Fibroblast of upper back skin (primary cell): Measurements from ENCODE around the gene CD300A.

ENCODE experiments used
- DNase-seq: peaks from one replicate; pipeline ENCODE4 v3.0.0-alpha.2; 2013

The CD300A gene

DNA sequence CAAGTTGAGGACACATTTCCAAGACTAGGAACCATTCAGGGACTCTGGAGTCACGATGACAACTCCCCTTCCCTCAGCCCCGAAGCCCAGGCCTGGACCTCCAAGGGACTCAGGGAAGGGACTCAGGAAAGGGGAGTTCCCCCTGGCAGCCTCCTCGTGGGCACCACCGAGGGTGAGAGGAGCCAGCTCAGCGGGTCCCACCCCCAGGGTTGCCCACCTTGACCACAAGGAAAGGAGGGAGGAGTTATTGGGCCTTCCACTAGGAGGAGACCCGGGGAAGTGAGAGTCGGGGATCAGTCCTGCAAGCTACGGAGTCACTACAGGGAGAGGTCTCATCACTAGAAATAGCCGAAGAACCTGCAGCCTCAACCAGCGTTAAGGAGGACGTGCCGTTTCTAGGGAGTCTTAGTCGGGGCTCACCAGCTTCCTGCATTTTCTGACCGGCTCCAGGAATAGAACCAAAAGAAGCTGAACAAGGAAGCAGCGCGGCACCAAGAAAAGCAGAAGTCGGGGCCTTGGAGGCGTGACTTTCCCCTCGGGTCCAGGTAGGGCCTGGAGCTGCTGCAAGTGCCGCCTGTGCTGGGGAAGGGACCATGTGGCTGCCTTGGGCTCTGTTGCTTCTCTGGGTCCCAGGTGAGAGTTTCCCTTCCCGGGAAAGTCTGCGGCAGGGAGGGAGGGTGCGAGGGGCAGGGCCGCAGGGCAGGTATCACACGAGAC, at the start of gene CD300A:
TSS of gene CD300A (plus strand) at position 524 of the 717 bp plus-strand sequence. CDS start at position 594, 70 bp downstream.
- DNase-seq, result no peak

DNA sequence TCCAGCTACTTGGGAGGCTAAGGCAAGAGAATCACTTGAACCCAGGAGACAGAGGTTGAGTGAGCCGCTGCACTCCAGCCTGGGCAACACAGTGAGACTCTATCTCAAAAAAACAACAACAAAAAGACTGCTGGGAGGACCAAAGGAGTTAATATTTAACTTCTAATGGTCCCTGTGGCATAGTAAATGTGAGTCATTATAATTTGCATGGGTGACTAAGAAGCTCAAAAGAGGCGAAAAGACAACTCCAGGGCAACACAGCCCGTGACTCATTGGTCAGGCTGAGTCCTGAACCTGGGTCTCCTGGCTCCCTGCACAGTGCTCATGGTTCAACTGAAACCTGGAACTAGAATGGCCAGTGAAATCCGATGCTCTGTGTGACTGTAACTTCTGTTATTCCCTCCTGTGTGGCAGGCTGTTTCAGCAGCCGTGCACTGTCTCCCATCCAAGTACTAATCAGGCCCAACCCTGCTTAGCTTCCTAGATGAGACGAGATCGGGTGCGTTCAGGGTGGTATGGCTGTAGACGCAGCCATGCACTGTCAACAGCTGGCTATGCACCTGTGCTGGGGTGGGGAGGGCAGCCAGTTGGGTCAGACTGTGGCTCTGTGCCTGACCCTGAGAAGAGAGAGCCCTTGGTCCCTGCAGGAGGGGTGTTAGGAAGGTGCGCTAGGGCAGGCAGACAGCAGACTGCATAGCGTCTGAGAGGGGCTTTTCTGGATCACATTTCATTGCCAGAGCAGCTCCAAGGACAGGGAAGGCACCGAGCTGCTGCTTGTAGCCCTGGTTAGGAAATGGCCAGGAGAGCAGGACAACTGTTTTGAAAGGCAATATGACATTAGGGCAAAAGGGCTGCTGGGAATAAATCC, 49.0 kb upstream of the CD300A start:
- DNase-seq, result peak; percentile 26

DNA sequence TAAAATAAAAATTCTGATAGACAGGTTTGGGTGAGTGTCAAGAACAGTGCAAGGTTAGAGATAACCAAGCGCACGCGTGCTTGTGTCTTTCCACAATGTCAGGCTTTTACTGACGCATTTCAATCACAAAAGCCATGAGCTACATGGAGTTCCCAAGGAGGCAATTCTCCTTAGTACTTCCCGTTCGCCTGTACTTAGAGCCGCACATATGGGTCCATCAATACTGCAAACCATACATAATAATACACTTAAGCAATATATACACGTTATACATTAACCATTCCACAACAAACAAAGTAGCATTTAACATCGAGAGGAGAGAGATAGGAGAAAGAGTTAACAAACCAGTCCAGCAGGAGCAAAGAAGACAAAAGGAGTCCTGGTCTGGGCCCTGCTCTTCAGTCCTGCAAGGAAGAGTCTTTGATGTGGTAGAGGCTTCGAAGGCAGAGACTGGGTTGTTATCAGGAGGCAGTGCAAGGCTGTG, 46.5 kb upstream of the CD300A start:
- DNase-seq, result no peak

DNA sequence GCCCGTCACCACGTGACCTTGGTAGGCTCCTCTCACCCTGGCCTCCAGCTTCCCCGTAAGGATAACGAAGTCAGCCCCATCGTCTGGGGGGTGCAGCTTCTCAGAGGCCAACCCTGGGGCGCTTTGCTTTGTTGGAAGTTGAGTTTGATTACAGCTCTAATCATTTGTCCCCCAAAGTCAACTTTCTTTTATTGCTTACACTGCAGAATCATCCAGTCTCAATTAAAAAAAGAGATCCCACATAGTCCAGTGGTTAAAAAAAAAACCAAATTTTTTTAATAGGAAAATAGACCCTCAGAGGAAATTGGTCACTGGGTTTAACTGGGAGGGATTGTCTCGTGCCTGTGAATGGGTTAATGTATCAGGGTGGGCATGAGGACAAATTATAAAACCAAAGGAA, 42.3 kb upstream of the CD300A start:
- no peak for DNase-seq

DNA sequence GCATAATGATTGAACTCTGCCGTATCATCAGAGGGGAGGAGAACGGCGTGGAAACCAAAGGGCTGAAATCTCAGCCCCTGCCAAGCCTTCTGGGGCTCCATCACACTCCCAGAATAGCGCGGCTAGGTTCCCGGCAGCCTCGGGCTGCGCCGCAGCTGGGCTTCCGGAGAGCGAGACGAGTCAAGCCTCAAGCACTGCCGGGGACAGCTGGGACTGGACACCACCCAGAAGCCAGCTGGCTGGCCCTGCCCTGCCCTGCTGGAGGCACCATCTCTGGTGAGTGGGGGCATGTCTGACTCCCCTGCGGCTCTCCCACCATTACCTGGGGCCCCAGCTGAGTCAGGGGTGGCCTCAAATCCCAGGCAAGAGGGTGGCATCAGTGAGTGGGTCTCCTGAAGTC, 41.8 kb upstream of the CD300A start:
- no peak for DNase-seq

DNA sequence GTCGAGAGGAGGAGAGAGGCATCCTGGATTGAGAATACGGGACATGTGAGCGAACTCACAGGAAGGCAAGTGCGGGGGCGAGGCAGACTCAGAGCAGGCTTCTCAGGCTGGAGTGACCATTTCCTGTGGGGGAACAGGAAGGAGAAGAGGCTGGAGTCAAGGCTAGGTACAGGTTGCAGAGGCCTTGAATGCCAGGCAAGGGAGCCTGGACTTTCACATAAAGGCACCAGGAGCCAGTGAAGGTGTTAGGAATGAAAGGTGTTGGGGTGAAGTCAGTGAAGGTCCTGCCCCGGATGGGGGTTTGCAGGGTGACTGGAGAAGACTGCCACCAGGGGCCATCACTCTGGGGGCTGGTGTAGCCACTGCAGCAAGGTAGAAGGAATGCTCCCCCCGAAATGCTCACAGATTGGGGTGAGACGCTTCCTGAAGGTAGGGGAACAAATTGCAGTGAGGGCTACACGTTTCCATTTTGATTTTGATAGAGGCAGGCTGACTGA, 39.8 kb upstream of the CD300A start:
- no peak for DNase-seq

DNA sequence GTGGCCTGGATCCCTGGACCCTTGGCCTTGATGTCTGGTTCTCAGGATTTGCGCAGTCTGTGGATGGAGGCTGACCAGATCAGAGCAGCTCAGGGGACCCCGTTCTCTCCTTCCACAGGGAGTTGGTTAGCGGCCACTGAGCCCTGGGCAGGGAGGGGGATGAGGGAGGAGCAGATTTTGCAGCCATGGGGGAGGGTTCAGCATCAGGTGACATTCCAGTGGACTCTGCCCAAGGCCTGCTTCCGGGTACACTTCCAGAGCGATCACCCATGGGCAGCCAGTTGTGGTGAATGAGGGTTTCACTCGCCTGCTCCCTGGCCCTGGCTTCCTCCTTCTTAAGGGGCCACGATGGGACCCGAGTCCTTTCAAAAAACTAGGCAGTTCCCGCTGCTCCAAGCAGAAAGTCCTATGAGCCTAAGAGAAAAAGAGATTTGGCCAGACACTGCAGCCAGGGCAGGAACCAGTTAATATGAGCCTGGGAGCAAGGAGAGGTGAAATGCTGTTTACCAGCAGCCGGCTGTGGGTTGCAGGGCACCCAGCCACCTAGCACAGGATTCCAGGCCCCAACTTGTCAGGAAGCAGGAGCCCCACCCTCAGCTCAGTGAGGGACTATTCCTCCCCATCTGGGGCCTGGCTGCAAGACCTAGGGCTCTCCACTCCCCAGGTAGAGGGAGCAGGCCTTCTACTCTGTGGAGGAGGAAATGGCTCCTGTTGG, 39.2 kb upstream of the CD300A start:
- no peak for DNase-seq

DNA sequence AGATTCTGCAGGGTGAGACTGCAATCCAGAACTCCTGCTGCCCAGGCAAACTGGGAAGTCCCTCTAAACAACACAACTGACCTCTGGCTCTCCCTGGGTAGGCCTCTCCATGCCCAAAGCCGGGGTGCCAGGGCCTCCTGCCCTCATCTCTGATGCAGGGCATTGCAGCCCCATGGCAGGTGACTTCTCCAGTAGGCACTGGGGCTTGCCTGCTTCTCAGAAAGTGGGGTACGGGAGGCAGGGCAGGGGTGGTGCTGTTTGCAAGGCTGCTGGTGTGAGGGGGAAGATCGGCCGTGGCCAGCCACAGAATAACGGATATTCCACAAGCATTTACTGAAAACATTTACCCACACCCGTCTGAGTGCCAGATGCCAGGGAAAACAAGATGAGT, 38.7 kb upstream of the CD300A start:
- no peak for DNase-seq

DNA sequence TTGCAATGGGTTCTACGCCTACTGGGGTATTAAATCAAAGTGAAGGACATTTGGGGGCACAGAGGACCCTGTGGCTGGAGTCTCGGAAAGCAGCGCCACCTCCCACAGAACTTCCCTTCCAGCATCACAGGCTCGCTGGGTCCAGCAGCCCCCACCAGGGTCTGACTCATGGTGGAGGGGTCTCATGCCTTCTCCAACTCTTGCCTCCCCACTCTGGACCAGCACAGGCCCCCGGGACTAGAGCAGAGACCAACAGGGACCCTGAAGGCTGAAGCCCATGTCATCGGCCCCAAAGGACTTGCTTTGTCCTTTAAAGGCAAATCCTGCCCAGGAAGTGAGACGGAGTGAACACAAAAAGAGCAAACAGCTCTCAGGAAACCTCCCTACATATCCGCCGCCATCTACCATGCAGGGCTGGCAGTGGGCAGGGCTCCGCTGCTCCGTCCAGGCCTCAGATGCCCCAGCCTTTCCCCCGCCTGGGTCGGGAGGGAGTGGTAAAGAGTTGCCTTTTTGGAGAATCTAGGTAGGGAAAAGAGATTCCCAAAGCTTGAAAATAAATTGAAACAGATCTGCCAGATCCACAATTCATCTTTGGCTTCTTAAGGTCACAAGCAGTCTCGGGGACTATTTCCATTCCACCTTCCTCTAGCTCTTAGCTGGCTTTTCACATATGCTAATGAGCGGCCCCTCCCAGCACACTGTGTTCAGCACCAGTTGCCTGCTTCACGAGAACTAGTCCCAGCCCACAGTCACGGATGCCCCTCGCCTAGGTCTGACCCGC, 36.6 kb upstream of the CD300A start:
- no peak for DNase-seq

DNA sequence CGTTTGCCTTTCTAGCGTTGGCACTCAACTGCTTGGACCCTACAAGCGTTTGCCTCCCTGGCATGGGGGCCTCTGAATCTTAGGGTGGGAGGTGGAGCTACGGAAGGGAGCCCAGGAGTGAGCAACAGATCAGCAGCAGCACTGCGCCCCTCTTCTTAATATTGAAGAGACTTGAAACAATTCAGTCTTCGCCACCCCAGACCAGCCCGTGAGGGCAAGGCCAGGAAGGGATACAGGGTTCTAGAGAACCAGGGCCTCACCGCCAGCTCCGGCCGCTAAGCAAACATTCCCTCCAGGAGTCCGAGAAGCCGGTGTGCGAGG, 36.1 kb upstream of the CD300A start:
- DNase-seq, result no peak

DNA sequence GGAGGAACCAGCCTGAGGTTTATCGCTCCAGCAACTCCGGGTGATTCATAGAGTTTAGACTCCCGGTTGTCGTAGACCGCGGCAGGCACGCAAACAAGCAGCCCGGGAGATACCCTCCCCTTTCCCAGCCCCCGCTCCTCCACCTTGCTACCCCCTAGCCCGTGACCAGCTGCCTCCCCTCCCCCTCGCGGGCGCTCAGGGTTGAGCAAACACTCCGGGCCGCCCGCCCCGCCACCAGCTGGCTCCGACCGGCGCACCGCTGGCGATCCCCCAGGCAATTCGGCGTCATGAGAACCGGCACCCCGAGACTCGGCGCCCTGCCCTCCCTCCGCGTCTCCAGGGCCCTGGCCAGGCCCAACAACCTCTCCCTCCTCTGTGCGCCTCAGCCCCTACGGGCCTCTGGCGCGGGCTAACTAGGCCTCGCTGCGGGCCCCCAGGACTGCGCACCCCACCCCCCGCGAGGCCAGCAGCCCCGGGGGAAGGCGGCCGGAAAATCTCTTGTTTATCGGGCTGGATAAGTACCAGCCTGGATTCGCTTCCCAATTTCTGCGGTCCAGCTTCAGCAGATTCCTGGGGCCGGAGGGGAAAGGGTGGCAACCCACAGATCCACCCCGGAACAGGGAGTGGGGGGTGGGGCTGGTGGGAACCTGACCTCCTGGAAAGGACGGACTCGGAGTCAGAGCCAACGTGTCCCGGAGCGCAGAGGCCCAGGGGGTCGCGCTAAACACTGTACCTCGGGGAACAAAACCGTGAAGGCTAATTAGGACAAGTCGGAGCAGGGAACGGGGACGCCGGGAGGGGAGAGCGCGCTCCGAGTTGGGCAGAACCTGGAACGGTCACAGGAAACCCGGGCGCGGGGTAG, 35.5 kb upstream of the CD300A start:
- DNase-seq, result peak; percentile 76

DNA sequence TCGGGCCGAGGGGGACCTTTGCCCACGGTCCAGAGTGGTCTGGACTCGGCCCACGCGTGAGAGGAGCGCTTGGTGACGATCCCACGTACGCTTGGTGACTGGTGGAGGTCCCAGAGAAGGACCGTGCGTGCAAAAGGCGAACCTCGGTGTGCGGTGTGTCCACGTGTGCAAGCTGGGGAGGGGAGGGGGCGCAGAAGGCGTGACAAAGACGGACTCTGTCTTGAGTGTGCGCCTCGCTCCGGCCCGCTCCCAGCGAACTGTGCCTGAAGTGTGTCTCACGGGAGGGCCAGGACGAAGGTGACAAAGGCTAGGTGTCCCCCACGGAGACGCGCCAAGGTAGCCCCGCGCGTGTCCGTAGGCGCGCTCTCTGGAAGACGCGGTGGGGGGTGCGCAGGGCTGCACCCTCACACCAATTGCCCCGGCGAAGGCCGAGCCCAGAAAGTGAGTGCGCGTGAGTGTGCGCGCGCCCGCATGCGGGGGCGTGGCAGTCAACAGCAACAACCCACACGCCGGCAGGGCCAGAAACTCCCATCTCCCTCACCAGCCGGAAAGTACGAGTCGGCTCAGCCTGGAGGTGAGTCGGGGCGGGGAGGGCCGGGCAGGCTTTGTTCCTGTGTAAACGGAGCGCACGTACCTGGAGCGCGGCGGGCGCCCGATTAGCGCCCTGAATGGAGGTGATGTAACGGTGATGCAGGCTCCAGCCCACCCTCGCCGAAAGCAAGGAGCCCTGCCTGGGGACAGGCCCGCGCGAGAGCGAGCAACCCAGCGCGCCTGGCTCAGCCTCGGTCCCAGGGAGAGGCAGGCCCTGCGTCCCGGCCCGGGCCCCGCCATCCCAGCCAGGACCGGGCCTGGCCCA, 34.6 kb upstream of the CD300A start, which contains the start of gene GPRC5C:
TSS of gene GPRC5C (plus strand) at position 521 of the 856 bp plus-strand sequence. CDS start 7,689 bp downstream, outside the sequence.
- DNase-seq, result peak; percentile 25

DNA sequence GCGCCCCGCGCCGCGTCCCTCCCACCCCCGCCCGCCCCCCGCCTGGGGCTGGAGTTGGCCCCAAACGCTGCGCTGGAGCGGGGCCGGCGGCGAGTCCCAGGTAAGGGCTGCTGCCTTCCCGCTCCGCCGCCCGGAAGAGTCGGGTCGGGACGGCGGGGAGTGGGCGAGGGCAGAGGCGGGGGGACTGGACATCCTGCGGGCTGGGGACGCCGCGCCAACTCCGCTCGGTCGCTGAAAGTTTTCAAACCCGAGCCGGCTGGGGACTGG, 34.1 kb upstream of the CD300A start:
- DNase-seq, result no peak

DNA sequence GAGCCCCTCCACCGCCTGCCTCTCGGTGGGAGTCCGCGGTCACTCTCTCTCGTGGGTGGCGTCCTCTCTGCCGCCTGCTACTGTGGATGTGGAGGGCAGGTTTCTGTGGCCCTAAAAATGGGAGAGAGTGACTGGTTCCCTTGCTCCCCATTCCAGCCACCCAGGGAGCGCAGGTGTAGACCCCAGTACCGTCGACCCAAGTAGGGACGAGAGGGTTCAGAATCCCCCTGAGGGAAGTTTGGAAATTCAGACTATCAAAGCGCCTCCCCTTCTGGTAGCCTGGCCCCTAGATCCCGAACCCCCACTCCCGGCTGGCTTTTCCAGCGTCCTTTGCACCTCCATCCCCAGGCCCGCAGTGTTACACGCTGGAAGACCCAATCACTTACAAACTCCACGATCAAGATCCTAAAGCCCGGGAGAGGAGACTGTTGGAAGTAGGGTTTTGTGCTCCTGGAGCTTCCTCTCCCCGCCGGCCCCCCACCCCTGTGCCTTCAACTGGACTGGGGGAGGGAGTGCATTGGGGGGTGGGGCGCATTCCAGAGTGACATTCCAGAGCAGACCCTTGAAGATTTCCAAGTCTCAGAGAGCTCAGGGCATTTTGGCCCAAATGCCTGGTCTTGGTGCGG, 33.6 kb upstream of the CD300A start:
- no peak for DNase-seq

DNA sequence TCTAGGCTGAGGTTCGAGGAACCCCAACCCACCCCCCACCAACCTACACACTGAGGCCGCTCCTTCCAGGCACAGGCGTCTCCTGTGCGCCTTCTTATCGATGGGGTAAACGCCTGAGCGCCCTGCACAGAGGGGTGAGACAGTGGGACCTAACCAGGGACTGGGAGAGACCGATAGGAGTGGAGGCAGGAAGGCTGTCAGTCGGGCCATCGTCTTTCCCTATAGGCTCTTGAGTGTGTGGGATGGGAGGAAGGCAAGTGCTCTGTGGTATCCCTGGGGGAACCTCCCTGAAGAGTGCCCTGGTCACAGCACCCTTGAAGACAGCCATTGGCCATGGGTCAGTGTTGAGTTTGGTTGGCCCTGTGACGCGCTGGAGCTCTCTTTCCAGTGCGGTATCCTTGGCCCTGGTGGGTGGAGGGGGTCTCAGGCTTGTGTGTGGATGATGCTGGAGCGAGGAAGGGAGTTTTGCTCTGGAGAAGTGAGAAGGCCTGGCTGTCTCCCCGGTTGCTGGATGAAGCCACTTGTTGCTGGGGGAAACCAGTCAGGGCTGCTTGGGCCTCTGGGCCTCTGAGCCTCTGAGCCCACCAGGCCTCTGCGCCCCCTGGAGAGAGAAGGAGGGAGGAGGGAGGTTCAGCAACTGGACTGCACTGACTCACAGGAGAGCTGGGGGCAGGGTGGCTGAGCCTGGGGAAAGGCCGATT, 32.9 kb upstream of the CD300A start:
- DNase-seq, result no peak

DNA sequence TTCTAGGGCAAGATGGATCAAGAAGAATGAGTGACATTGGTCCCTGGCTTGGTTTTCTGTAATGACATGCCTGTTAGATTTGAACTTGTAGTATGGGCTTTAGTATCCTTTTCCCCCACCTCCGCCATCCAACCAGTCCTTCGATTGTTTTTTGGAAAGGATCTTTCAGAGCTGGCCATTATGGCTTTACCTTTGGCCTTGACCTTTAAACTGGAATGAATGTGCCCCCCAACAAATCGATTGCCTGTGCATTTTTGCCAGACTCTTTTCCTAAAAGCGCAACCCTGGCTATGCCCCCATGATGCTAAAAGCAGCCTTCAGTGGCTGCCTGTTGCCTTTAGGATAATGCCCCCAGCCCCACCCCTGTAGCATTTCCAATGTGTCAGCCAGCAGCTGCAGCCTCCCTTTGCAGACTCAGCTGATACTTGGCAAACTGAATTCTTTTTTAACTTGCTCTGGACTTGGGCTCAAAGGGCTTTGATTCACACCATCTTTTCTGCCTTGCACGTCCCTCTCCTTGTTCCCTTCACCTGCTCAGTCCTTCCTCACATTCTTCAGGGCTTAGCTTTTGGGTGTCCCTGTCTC, 30.6 kb upstream of the CD300A start:
- DNase-seq, result no peak

DNA sequence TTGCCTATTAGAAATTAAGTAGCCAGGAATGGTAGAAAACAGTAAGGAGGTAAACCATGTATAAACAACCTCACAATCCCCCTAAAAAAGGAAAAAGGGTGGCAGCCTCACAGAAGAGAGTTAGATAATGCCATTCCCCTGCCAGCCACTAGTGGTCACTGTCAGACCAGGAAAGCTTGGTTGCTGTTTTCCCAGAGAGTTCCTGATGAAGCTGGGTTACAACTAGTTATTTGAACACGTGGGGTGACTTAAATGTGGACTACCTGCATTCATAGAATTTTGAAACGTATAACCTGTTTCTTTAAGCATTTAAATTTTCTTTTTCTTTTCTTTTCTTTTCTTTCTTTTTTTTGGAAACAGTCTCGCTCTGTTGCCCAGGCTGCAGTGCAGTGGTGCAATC, 28.7 kb upstream of the CD300A start:
- no peak for DNase-seq

DNA sequence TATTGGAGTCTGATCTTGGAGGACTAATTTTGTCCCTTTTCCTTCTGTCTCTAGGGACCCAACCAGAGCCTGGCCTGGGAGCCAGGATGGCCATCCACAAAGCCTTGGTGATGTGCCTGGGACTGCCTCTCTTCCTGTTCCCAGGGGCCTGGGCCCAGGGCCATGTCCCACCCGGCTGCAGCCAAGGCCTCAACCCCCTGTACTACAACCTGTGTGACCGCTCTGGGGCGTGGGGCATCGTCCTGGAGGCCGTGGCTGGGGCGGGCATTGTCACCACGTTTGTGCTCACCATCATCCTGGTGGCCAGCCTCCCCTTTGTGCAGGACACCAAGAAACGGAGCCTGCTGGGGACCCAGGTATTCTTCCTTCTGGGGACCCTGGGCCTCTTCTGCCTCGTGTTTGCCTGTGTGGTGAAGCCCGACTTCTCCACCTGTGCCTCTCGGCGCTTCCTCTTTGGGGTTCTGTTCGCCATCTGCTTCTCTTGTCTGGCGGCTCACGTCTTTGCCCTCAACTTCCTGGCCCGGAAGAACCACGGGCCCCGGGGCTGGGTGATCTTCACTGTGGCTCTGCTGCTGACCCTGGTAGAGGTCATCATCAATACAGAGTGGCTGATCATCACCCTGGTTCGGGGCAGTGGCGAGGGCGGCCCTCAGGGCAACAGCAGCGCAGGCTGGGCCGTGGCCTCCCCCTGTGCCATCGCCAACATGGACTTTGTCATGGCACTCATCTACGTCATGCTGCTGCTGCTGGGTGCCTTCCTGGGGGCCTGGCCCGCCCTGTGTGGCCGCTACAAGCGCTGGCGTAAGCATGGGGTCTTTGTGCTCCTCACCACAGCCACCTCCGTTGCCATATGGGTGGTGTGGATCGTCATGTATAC, 26.5 kb upstream of the CD300A start:
- no peak for DNase-seq
